Measurements from ENCODE around the gene LAG3.

GRCh38 chr12:6779708-6780432 is 7.5 kb downstream of the LAG3 start:
- no peak for TF ChIP-seq POLR2AphosphoS5 (IDR thresholded peaks at IDR 0.05; ENCODE audit: low read depth, low read length)
- TF ChIP-seq, protein P1, sequence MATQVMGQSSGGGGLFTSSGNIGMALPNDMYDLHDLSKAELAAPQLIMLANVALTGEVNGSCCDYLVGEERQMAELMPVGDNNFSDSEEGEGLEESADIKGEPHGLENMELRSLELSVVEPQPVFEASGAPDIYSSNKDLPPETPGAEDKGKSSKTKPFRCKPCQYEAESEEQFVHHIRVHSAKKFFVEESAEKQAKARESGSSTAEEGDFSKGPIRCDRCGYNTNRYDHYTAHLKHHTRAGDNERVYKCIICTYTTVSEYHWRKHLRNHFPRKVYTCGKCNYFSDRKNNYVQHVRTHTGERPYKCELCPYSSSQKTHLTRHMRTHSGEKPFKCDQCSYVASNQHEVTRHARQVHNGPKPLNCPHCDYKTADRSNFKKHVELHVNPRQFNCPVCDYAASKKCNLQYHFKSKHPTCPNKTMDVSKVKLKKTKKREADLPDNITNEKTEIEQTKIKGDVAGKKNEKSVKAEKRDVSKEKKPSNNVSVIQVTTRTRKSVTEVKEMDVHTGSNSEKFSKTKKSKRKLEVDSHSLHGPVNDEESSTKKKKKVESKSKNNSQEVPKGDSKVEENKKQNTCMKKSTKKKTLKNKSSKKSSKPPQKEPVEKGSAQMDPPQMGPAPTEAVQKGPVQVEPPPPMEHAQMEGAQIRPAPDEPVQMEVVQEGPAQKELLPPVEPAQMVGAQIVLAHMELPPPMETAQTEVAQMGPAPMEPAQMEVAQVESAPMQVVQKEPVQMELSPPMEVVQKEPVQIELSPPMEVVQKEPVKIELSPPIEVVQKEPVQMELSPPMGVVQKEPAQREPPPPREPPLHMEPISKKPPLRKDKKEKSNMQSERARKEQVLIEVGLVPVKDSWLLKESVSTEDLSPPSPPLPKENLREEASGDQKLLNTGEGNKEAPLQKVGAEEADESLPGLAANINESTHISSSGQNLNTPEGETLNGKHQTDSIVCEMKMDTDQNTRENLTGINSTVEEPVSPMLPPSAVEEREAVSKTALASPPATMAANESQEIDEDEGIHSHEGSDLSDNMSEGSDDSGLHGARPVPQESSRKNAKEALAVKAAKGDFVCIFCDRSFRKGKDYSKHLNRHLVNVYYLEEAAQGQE (IDR thresholded peaks at IDR 0.05; ENCODE audit: insufficient read depth in 1 of 2, low read depth in 2 of 2, low read length in 2 of 2), result no peak
- TF ChIP-seq SIN3A (IDR thresholded peaks at IDR 0.05; ENCODE audit: borderline replicate concordance, insufficient read depth, low read length), result no peak
- no peak for TF ChIP-seq FOXP2 (optimal IDR thresholded peaks at IDR 0.05; ENCODE audit: borderline replicate concordance, extremely low read depth, extremely low read length, insufficient read depth)
- no peak for TF ChIP-seq TAF1 (IDR thresholded peaks at IDR 0.05; ENCODE audit: borderline replicate concordance, insufficient read depth, low read length)
